NB4 (cell line): Measurements from ENCODE around the gene SLC22A23.

Experiments
- DNase-seq: peaks from one replicate; pipeline ENCODE4 v3.0.0; 2010; ENCODE audit warnings: low read depth
- H3K4me3 ChIP-seq: one replicate; pipeline ENCODE4 v1.5.1; 2011; ENCODE audit warnings: mild to moderate bottlenecking, low read depth, low read length, moderate library complexity
- CTCF ChIP-seq: IDR thresholded peaks from one replicate; pipeline ENCODE4 v1.5.1; 2012; ENCODE audit warnings: low read depth, low read length
- MAX ChIP-seq: IDR thresholded peaks from 2 replicates; pipeline ENCODE4 v1.6.1; 2011; ENCODE audit warnings: low read depth, low read length
- MYC ChIP-seq: IDR thresholded peaks from 2 replicates; pipeline ENCODE4 v1.6.1; 2011; ENCODE audit warnings: low read depth, low read length
- POLR2A ChIP-seq: IDR thresholded peaks from 2 replicates; pipeline ENCODE4 v1.6.1; 2011; ENCODE audit warnings: mild to moderate bottlenecking; ENCODE audit not compliant: insufficient read length; ENCODE audit errors: extremely low read depth

Gene SLC22A23

GRCh38 chr6:3456898-3457709 lies at the start of gene SLC22A23:
Gene SLC22A23, minus strand, starts transcription at chr6:3457050. Its CDS starts 491 bp downstream, at chr6:3456559.
- peak; percentile 53 for DNase-seq
- peak; percentile 32 for TF ChIP-seq CTCF
- TF ChIP-seq MAX = no peak
- H3K4me3 ChIP-seq = no peak within 1 kb of the TSS

- DNase-seq = peak; percentile 12
- no peak for TF ChIP-seq CTCF
- TF ChIP-seq POLR2A = no peak
- no peak for TF ChIP-seq MYC
- no peak overlapping the region for H3K4me3 ChIP-seq
Observed at GRCh38 chr6:3506200-3506599, 49.4 kb upstream of the SLC22A23 start.

- no peak for DNase-seq
- no peak overlapping the region for H3K4me3 ChIP-seq
- TF ChIP-seq MAX (no peak), CTCF (no peak), POLR2A (no peak), MYC (no peak)
Observed at GRCh38 chr6:3504938-3505805, 48.3 kb upstream of the SLC22A23 start.

GRCh38 chr6:3504354-3504753 lies 47.5 kb upstream of the SLC22A23 start:
- no peak for DNase-seq
- TF ChIP-seq POLR2A (no peak), CTCF (no peak), MYC (no peak), MAX (no peak)

GRCh38 chr6:3501826-3502500 lies 45.1 kb upstream of the SLC22A23 start:
- no peak overlapping the region for H3K4me3 ChIP-seq
- TF ChIP-seq CTCF (no peak), MAX (no peak), POLR2A (no peak), MYC (no peak)
- DNase-seq = no peak

More at GRCh38 chr6:3504354-3504753, 47.5 kb upstream of the SLC22A23 start:
- H3K4me3 ChIP-seq = no peak overlapping the region
